Brain microvascular endothelial cell (primary cell): Measurements from ENCODE around the gene ROR2.
"Not testable (repeated sequence)": the region's sequence is repeated elsewhere in the genome, so short reads cannot be mapped to it uniquely, and the experiment has no call there.

ENCODE experiments used
- DNase-seq: peaks from one replicate; pipeline ENCODE4 v3.0.0-alpha.2; 2020
- H3K27ac ChIP-seq: fragments of 250-450 bp; sonication (Bioruptor Pico); 2 replicates; pipeline ENCODE4 v1.5.1; 2020; ENCODE audit warnings: mild to moderate bottlenecking, moderate library complexity
- H3K27me3 ChIP-seq: fragments of 250-450 bp; sonication (Bioruptor Pico); replicated peaks from 2 replicates; pipeline ENCODE4 v1.5.1; 2020; ENCODE audit warnings: mild to moderate bottlenecking
- H3K36me3 ChIP-seq: fragments of 250-450 bp; sonication (Bioruptor Pico); replicated peaks from 2 replicates; pipeline ENCODE4 v1.5.1; 2020; ENCODE audit warnings: mild to moderate bottlenecking
- H3K4me3 ChIP-seq: 2 replicates; pipeline ENCODE4 v1.5.1; 2011; ENCODE audit warnings: low read depth, mild to moderate bottlenecking, control low read depth, low read length, moderate library complexity
- CTCF ChIP-seq: IDR thresholded peaks from 2 replicates; pipeline ENCODE4 v1.5.1; 2011; ENCODE audit warnings: low read depth, mild to moderate bottlenecking, moderate library complexity, low read length, control low read depth, inconsistent platforms; ENCODE audit errors: missing control alignments
- in situ Hi-C: cut with HindIII; loops from 2 replicates; pipeline ENCODE4 v1.10.0; 2017; ENCODE audit warnings: low sequenced_read_pairs, low pct_ligation_motif_present

ROR2 gene

DNA sequence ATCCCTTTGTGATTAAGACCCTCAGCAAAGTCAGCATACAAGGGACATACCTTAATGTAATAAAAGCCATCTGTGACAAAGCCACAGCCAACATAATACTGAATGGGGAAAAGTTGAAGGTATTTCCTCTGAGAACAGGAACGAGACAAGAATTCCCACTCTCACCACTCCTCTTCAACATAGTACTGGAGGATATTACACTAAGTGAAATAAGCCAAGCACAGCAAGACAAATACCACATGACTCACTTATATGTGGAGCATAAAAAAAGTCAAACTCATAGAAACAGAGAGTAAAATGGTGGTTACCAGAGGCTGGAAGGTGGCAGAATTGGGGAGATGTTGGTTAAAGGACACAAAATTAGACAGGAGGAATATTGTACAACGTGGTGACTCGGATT is 408.3 kb downstream of the ROR2 start:
- TF ChIP-seq CTCF = no peak
- Histone ChIP-seq H3K27ac (no peak overlapping the region), H3K36me3 (no peaks in the 10 kb centered on the region), H3K27me3 (no peaks in the 10 kb centered on the region), H3K4me3 (no peak overlapping the region)
- peak; percentile 20 for DNase-seq
- in situ Hi-C loops = no loop called here

DNA sequence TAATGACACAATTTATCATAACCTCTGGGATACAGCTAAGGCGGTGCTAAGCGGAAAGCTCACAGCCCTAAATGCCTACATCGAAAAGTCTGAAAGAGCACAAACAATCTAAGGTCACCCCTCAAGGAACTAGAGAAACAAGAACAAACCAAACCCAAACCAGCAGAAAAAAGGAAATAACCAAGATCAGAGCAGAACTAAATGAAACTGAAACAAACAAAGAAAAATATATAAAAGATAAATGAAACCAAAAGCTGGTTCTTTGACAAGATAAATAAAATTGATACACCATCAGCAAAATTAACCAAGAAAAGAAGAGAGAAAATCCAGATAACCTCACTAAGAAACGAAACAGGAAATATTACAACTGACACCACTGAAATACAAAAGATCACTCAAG is 409.5 kb downstream of the ROR2 start:
- H3K36me3 ChIP-seq, H3K4me3 ChIP-seq, in situ Hi-C loops, H3K27ac ChIP-seq, H3K27me3 ChIP-seq, DNase-seq: not testable (repeated sequence)

GRCh38 chr9:91536211-91536691 is 413.8 kb downstream of the ROR2 start:
- no peak overlapping the region for H3K4me3 ChIP-seq
- peak overlapping the region; percentile 46 for H3K27ac ChIP-seq
- TF ChIP-seq CTCF = no peak
- in situ Hi-C loops = no loop called here
- H3K27me3 ChIP-seq = no peaks in the 10 kb centered on the region
- peak; percentile 72 for DNase-seq
- no peaks in the 10 kb centered on the region for H3K36me3 ChIP-seq

GRCh38 chr9:91534374-91534773 is 415.7 kb downstream of the ROR2 start:
- Histone ChIP-seq H3K4me3 (no peak overlapping the region), H3K36me3 (no peaks in the 10 kb centered on the region), H3K27me3 (no peaks in the 10 kb centered on the region), H3K27ac (no peak overlapping the region)
- no peak for TF ChIP-seq CTCF
- DNase-seq = peak; percentile 18
- in situ Hi-C loops = no loop called here

DNA sequence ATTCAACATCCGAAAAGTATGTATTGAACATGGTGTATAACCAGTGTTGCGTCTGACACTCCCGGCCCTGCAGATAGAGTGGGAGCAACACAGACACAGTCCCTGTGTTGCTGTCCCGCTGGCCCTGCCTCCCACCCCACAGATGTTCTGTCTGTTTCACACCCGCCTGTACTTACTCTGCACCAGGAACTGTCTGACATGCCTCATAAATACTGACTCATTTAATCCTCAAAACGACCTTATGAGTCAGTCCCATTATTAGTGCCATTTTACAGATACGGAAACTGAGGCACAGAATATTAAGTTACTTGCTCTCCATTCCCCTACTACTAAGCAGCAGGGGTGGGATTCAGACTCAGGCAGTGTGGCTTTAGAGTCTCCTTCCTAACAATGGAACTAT is 416.6 kb downstream of the ROR2 start:
- in situ Hi-C loops = no loop called here
- Histone ChIP-seq H3K27ac (no peak overlapping the region), H3K27me3 (no peaks in the 10 kb centered on the region), H3K4me3 (no peak overlapping the region), H3K36me3 (no peaks in the 10 kb centered on the region)
- no peak for TF ChIP-seq CTCF
- peak; percentile 28 for DNase-seq

DNA sequence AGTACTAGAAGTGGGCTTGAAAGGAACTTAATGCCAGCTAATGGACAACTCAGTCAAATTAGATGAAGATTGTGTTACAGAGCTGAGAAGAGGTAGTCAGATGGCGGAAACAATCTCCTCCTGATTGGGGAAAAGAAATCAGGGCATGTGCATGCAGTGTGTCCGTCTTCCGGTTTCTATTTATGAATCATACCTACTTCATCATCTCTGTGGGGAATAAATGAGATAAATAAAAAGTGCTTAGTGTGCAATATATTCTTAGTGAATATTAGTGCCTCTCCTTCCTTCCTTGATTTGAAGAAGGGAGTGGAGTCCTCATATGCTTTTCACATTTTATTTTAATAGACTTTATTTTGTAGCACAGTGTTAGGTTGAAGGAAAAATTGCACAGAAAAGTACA is 417.7 kb downstream of the ROR2 start:
- TF ChIP-seq CTCF = no peak
- in situ Hi-C loops = no loop called here
- no peak for DNase-seq

More for the DNA sequence above, 417.7 kb downstream of the ROR2 start:
- H3K27me3 ChIP-seq = no peaks in the 10 kb centered on the region
- H3K27ac ChIP-seq = no peak overlapping the region
- H3K4me3 ChIP-seq = no peak overlapping the region
- no peaks in the 10 kb centered on the region for H3K36me3 ChIP-seq
